A549 (cell line): ENCODE data around the gene NOS1. TPM values are rescaled to one million over a fixed set of nuclear protein-coding genes. Genes with fewer than 3 reads are reported as not detected.

Source experiments
- ATAC-seq, 2 experiments: fragments of 200-7000 bp in 1 of 2; fragments of >200 bp in 1 of 2; cut with Nextera tagmentation in 1 of 2; cut with Tn5 transposase in 1 of 2; 3 replicates each; pipeline versions ENCODE4 v1.8.0 to v1.9.1; 2018 to 2020; ENCODE audit warnings: mild to moderate bottlenecking in 1 of 2, moderate library complexity in 1 of 2
- CTCF ChIA-PET: fragments of 300-600 bp; sonication (Branson Sonifier 250); formaldehyde crosslinking; extraction: SDS; loops from one replicate; lab custom pipeline; 2021; ENCODE audit warnings: antibody characterized with exemption, inconsistent platforms; lab: Yijun Ruan, JAX
- POLR2A ChIA-PET: fragments of 350-600 bp; formaldehyde crosslinking; extraction: SDS; loops from one replicate; lab custom pipeline; 2021; ENCODE audit warnings: antibody characterized with exemption, inconsistent platforms; lab: Yijun Ruan, JAX
- DNase-seq, 2 experiments: peaks; one replicate each; pipeline versions ENCODE4 v3.0.0 to v3.0.0-alpha.2; 2011 to 2016; ENCODE audit warnings: low read depth in 1 of 2, low spot score in 1 of 2
- FAIRE-seq: peaks from 2 replicates; lab custom pipeline; 2011; peaks lifted over from hg19 to GRCh38; lab: Jason Lieb, UNC
- H3K27ac ChIP-seq, 2 experiments: fragments of >200 bp; sonication (Bioruptor Twin); formaldehyde crosslinking; 3 replicates each; pipeline ENCODE4 v1.5.1; 2016 to 2017
- H3K4me1 ChIP-seq: fragments of >200 bp; sonication (Bioruptor Twin); formaldehyde crosslinking; 3 replicates; pipeline ENCODE4 v1.6.1; 2016
- H3K4me2 ChIP-seq: fragments of >200 bp; sonication (Bioruptor Twin); formaldehyde crosslinking; 3 replicates; pipeline ENCODE4 v1.6.1; 2016
- H3K4me3 ChIP-seq: fragments of >200 bp; sonication (Bioruptor Twin); formaldehyde crosslinking; 3 replicates; pipeline ENCODE4 v1.5.1; 2016
- H3K9me3 ChIP-seq: fragments of >200 bp; sonication (Bioruptor Twin); formaldehyde crosslinking; 3 replicates; pipeline ENCODE4 v1.6.1; 2016
- CEBPB ChIP-seq, 2 experiments: fragments of >200 bp in 1 of 2; sonication (Bioruptor Twin) in 1 of 2; formaldehyde crosslinking in 1 of 2; IDR thresholded peaks; 2 replicates each; pipeline ENCODE4 v1.6.1; 2012 to 2016
- CHD2 ChIP-seq: fragments of 150-350 bp; IDR thresholded peaks from 2 replicates; pipeline ENCODE4 v1.6.1; 2014; ENCODE audit warnings: low read length; ENCODE audit not compliant: partially characterized antibody
- CHD4 ChIP-seq: fragments of 200-600 bp; sonication (generic); IDR thresholded peaks from 2 replicates; pipeline ENCODE4 v1.6.1; 2016; ENCODE audit warnings: antibody characterized with exemption, mild to moderate bottlenecking, borderline replicate concordance
- EHF ChIP-seq: fragments of 250-450 bp; sonication (Bioruptor Pico); IDR thresholded peaks from 2 replicates; pipeline ENCODE4 v1.5.0; 2020; ENCODE audit warnings: mild to moderate bottlenecking
- FOSL2 ChIP-seq, 2 experiments: fragments of 450-650 bp in 1 of 2; fragments of >200 bp in 1 of 2; sonication (Bioruptor Twin) in 1 of 2; formaldehyde crosslinking; IDR thresholded peaks; 2 replicates each; pipeline versions ENCODE4 v1.5.0 to v1.6.1; 2016 to 2020; ENCODE audit warnings: mild to moderate bottlenecking in 1 of 2, moderate library complexity in 1 of 2
- FOXS1 ChIP-seq: fragments of 250-450 bp; sonication (Bioruptor Pico); IDR thresholded peaks from 2 replicates; pipeline ENCODE4 v1.5.0; 2020; ENCODE audit warnings: mild to moderate bottlenecking, moderate library complexity
- GATA3 ChIP-seq: IDR thresholded peaks from 2 replicates; pipeline ENCODE4 v1.6.1; 2012; ENCODE audit warnings: borderline replicate concordance
- HDAC2 ChIP-seq: fragments of 200-600 bp; sonication (generic); IDR thresholded peaks from 2 replicates; pipeline ENCODE4 v1.6.1; 2016
- HEYL ChIP-seq: fragments of 250-450 bp; sonication (Bioruptor Pico); IDR thresholded peaks from 2 replicates; pipeline ENCODE4 v1.8.0; 2021; ENCODE audit warnings: mild to moderate bottlenecking, moderate library complexity
- HOXB5 ChIP-seq: fragments of 250-450 bp; sonication (Bioruptor Pico); IDR thresholded peaks from 2 replicates; pipeline ENCODE4 v1.5.0; 2020; ENCODE audit warnings: mild to moderate bottlenecking, moderate library complexity
- JUNB ChIP-seq: fragments of >200 bp; sonication (Bioruptor Twin); formaldehyde crosslinking; IDR thresholded peaks from 2 replicates; pipeline ENCODE4 v1.6.1; 2016
- KDM1A ChIP-seq: fragments of 200-600 bp; sonication (generic); IDR thresholded peaks from 2 replicates; pipeline ENCODE4 v1.6.1; 2016; ENCODE audit warnings: low read depth, mild to moderate bottlenecking
- KDM5A ChIP-seq: fragments of 200-600 bp; sonication (generic); IDR thresholded peaks from 2 replicates; pipeline ENCODE4 v1.6.1; 2016; ENCODE audit warnings: antibody characterized with exemption, mild to moderate bottlenecking
- MYC ChIP-seq: IDR thresholded peaks from 2 replicates; pipeline ENCODE4 v1.6.1; 2012; ENCODE audit warnings: mild to moderate bottlenecking, inconsistent platforms, low read length, improper control_type of control experiment, borderline replicate concordance
- NFE2L2 ChIP-seq: fragments of 150-350 bp; conservative IDR thresholded peaks from 2 replicates; pipeline ENCODE4 v1.6.1; 2014; ENCODE audit warnings: low read length
- RAD21 ChIP-seq, 2 experiments: fragments of >200 bp in 1 of 2; sonication (Bioruptor Twin) in 1 of 2; formaldehyde crosslinking in 1 of 2; IDR thresholded peaks in 1 of 2; conservative IDR thresholded peaks in 1 of 2; 2 replicates in 1 of 2; 3 replicates in 1 of 2; pipeline ENCODE4 v1.6.1; 2012 to 2018; ENCODE audit warnings: inconsistent platforms in 1 of 2
- RNF2 ChIP-seq: fragments of 200-600 bp; sonication (generic); IDR thresholded peaks from 2 replicates; pipeline ENCODE4 v1.6.1; 2016; ENCODE audit warnings: low read depth, mild to moderate bottlenecking, antibody characterized with exemption, moderate library complexity, borderline replicate concordance
- SMC3 ChIP-seq: fragments of >200 bp; sonication (Bioruptor Twin); formaldehyde crosslinking; IDR thresholded peaks from 3 replicates; pipeline ENCODE4 v1.6.1; 2018; ENCODE audit warnings: inconsistent platforms
- TFCP2L1 ChIP-seq: fragments of 250-450 bp; sonication (Bioruptor Pico); IDR thresholded peaks from 2 replicates; pipeline ENCODE4 v1.5.0; 2021; ENCODE audit warnings: mild to moderate bottlenecking
- TP53 ChIP-seq: fragments of 250-450 bp; sonication (Bioruptor Pico); IDR thresholded peaks from 2 replicates; pipeline ENCODE4 v1.5.0; 2021; ENCODE audit warnings: mild to moderate bottlenecking, moderate library complexity
- ZFP36 ChIP-seq: fragments of 450-650 bp; IDR thresholded peaks from 2 replicates; pipeline ENCODE4 v1.6.1; 2014; ENCODE audit warnings: borderline replicate concordance; ENCODE audit not compliant: partially characterized antibody
- ZSCAN20 ChIP-seq: fragments of 250-450 bp; sonication (Bioruptor Pico); IDR thresholded peaks from 2 replicates; pipeline ENCODE4 v1.8.0; 2022; ENCODE audit warnings: mild to moderate bottlenecking, moderate library complexity
- WGBS: methylation state at CpG from one replicate; pipeline ENCODE4 v1.1.6; 2017; ENCODE audit errors: missing lambda C conversion rate; 5-methylcytosine and 5-hydroxymethylcytosine counted together
- polyA plus RNA-seq, 4 experiments: library from polyadenylated mRNA; depleted of rRNA in 3 of 4; stranded (reverse); fragments of >200 nt; fragmentation: RNase III in 1 of 4; extraction: RNeasy Plus Mini Kit Qiagen cat#74134 plus additional on column Dnase treatment in 1 of 4; gene quantifications; 2 replicates in 3 of 4; 3 replicates in 1 of 4; pipeline ENCODE4 v1.2.3, GENCODE V29; 2011 to 2017
- TF ChIP-seq, protein P1 (sequence below): fragments of 250-450 bp; sonication (Bioruptor Pico); IDR thresholded peaks from 2 replicates; pipeline ENCODE4 v1.5.0; 2021; ENCODE audit warnings: mild to moderate bottlenecking, moderate library complexity, borderline replicate concordance
- TF ChIP-seq, protein P2 (sequence below): fragments of >200 bp; sonication (Bioruptor Twin); formaldehyde crosslinking; IDR thresholded peaks from 2 replicates; pipeline ENCODE4 v1.6.1; 2016
- TF ChIP-seq, protein P3 (sequence below): fragments of 250-450 bp; sonication (Bioruptor Pico); IDR thresholded peaks from 2 replicates; pipeline ENCODE4 v1.5.0; 2020; ENCODE audit warnings: low read depth, mild to moderate bottlenecking, moderate library complexity
- TF ChIP-seq, protein P4 (sequence below): fragments of >200 bp; sonication (Bioruptor Twin); formaldehyde crosslinking; IDR thresholded peaks from 3 replicates; pipeline ENCODE4 v1.6.1; 2016

Gene NOS1
- polyA plus RNA-seq, 2 of the 4 experiments (the other 2 are of a cell fraction), result 0.10 to 0.39 TPM

DNA sequence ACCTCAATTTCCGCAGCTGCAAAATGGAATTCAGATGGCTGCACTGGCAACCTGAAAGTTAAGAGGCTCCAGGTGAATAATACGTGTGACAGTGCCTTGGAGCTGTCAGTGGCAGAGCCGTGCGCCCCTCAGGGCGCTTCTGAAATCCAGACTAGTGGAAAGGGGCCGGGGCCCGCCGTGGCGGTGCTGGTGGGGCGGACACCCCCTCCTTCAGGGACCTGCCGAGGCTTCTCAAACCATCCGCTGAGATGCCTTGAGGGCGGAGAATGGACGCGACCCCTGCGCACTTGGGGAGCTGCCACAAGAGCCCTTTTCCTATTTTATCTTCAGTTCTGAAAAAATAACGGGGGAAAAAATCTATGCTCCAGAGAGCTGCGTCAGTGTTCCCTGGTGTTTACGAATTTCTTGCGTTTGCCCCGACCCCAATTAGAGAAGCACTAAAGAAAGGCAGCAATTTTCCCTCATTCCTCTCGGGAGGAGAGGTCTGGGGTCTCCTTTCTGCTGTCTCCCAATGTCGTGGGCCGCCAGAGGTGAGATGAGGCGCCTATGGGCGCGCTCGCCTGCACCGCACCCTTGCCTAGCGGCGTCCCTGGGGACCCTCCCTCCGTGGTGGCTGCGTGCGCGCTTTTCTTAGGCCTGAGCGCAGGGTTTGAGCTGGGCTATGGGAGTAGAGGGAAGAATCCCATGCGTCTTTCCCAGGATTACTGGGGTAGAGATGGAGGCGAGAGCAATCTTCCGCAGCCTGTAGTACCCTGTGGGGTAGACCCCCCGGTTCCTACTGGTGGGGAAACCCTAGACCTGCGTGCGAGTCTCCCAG lies 2.2 kb downstream of the NOS1 start:
- H3K4me3 ChIP-seq, result no peak overlapping the region
- DNase-seq (no peak), ATAC-seq (no peak)
- POLR2A ChIA-PET, result no interaction called here
- 74% methylated on average over 41 of the region's 42 CpGs for WGBS
- TF ChIP-seq KDM1A, result no peak
- TF ChIP-seq CHD4, result no peak
- TF ChIP-seq, all 56 proteins: peak for 0
- no peak for FAIRE-seq
- Histone ChIP-seq H3K4me2 (no peak overlapping the region), H3K27ac (no peak overlapping the region), H3K9me3 (no peaks in the 10 kb centered on the region), H3K4me1 (no peaks in the 10 kb centered on the region; the same call in 2 of the 3 replicates)
- CTCF ChIA-PET, result interaction anchor here (1.5 to 3.3 kb wide), 4 partner anchors 9 to 491 kb away, joined by 6 to 22 read pairs (median 10); no protein-coding TSS in a partner anchor

DNA sequence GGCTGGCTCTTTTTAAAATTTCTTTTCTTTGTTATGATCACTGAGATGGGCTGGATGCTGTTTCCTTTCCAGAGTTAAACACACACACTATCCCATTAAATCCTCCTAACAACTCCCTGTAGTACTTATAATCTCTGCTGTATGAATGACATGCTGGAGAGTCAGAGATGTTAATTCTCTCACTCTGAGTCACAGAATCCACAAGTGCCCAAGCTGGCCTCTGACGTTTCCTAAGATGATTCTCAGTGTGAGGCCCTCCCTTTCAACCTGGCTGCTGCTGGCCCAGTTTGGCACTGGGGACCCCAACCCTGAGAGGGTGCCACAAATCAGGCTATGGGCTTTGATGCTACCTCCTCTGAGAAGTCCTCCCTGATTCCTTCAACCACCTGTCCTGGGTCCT lies 5.4 kb downstream of the NOS1 start:
- Histone ChIP-seq H3K4me1 (no peaks in the 10 kb centered on the region; the same call in 2 of the 3 replicates), H3K9me3 (no peaks in the 10 kb centered on the region), H3K4me3 (no peak overlapping the region), H3K27ac (no peak overlapping the region), H3K4me2 (no peak overlapping the region)
- 10% methylated on average over 1 of the region's 1 CpG for WGBS
- TF ChIP-seq FOSL2 (IDR thresholded peaks at IDR 0.05) (no peak), FOSL2 (CRISPR knock-in tag; IDR thresholded peaks at IDR 0.05) (0 out of 2 replicates have a peak, but pooled peaks have one; percentile 19), SMC3 (no peak), ZFP36 (peak; percentile 32)
- FAIRE-seq, result no peak
- ATAC-seq, result peak; percentile 53 to 63; a peak in 3 of 6 replicates
- ChIA-PET CTCF (interaction anchor here (0.6 to 6.7 kb wide), 4 partner anchors 11 to 481 kb away, joined by 3 to 44 read pairs (median 10); no protein-coding TSS in a partner anchor), POLR2A (no interaction called here)
- peak in 1 of 2 experiments; percentile 39 for DNase-seq

DNA sequence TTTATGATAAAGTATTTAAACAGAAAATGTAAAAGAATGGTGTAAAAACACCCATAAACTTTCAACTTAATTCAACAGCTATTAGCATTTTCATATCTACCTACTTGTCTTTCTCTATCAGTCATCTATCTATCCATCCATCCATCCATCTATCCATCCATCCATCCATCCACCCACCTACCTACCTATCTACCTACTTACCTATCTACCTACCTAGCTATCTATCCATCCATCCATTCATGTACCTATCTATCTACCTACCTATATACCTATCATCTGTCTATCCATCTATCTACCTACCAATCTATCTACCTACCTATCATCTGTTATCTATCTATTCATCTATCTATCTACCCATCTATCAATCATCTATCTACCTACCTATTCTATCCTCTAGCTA lies 8.5 kb downstream of the NOS1 start:
- no peak for ATAC-seq
- no peak for FAIRE-seq
- Histone ChIP-seq H3K4me3 (no peak overlapping the region), H3K27ac (no peak overlapping the region), H3K4me2 (no peak overlapping the region), H3K9me3 (no peaks in the 10 kb centered on the region), H3K4me1 (peaks cover under 1% of the 10 kb centered on the region; the same call in 2 of the 3 replicates)
- no peak for DNase-seq
- ChIA-PET POLR2A (no interaction called here), CTCF (interaction anchor here (1.4 to 6.7 kb wide), 4 partner anchors 10 to 485 kb away, joined by 4 to 44 read pairs (median 10); no protein-coding TSS in a partner anchor)
- TF ChIP-seq ZSCAN20 (CRISPR knock-in tag), result no peak
- no peak for TF ChIP-seq TFCP2L1 (CRISPR knock-in tag)
- TF ChIP-seq RAD21 (conservative IDR thresholded peaks at IDR 0.05 in 1 of 2, IDR thresholded peaks at IDR 0.05 in 1 of 2), result no peak
- no peak for TF ChIP-seq EHF
- no peak for TF ChIP-seq CHD4
- TF ChIP-seq CHD2, result no peak
- TF ChIP-seq GATA3, result no peak
- TF ChIP-seq NFE2L2, result no peak
- TF ChIP-seq TP53 (CRISPR knock-in tag), result no peak
- TF ChIP-seq, protein P1, sequence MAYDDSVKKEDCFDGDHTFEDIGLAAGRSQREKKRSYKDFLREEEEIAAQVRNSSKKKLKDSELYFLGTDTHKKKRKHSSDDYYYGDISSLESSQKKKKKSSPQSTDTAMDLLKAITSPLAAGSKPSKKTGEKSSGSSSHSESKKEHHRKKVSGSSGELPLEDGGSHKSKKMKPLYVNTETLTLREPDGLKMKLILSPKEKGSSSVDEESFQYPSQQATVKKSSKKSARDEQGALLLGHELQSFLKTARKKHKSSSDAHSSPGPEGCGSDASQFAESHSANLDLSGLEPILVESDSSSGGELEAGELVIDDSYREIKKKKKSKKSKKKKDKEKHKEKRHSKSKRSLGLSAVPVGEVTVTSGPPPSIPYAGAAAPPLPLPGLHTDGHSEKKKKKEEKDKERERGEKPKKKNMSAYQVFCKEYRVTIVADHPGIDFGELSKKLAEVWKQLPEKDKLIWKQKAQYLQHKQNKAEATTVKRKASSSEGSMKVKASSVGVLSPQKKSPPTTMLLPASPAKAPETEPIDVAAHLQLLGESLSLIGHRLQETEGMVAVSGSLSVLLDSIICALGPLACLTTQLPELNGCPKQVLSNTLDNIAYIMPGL, result no peak
- no peak for TF ChIP-seq KDM5A
- TF ChIP-seq FOXS1, result no peak
- no peak for TF ChIP-seq JUNB

DNA sequence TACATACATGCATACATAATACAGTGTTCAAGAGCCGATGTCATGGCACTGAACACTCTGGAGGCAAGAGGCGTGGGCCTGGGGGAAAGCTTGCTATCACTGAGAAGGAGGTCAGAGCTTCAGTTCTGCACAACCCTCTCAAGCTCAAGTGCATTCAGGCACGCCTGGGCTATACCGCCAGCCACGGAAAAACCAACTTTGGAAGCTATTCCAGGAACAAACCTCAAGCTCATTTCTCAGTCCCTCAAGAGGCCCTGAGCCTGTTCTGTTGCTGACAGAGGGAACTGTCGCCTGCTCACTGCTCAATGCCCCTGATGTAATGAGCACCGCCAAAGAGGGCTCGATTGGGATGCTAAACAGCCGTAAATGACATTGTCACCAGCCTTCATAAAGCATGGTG lies 9.2 kb downstream of the NOS1 start:
- no peaks in the 10 kb centered on the region for H3K9me3 ChIP-seq
- peaks cover 7% of the 10 kb centered on the region for H3K4me1 ChIP-seq
- CTCF ChIA-PET, result interaction anchor here (1.1 to 6.7 kb wide), 5 partner anchors 11 to 235 kb away, joined by 3 to 44 read pairs (median 4); no protein-coding TSS in a partner anchor
- H3K27ac ChIP-seq, result no peak overlapping the region
- DNase-seq (no peak), ATAC-seq (no peak), FAIRE-seq (no peak)
- POLR2A ChIA-PET, result no interaction called here
- H3K4me2 ChIP-seq, result no peak overlapping the region
- no peak overlapping the region for H3K4me3 ChIP-seq
- WGBS, result 66% methylated on average over 9 of the region's 9 CpGs
- TF ChIP-seq CEBPB (IDR thresholded peaks at IDR 0.05) (no peak), FOSL2 (IDR thresholded peaks at IDR 0.05) (no peak), FOSL2 (CRISPR knock-in tag; IDR thresholded peaks at IDR 0.05) (no peak), HEYL (no peak), KDM1A (no peak), RNF2 (no peak), FOXS1 (no peak), HOXB5 (CRISPR knock-in tag) (no peak), MYC (no peak), TFCP2L1 (CRISPR knock-in tag) (no peak), TP53 (CRISPR knock-in tag) (no peak), HDAC2 (no peak)
- TF ChIP-seq, protein P2, sequence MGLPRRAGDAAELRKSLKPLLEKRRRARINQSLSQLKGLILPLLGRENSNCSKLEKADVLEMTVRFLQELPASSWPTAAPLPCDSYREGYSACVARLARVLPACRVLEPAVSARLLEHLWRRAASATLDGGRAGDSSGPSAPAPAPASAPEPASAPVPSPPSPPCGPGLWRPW, result no peak
- TF ChIP-seq, protein P3, sequence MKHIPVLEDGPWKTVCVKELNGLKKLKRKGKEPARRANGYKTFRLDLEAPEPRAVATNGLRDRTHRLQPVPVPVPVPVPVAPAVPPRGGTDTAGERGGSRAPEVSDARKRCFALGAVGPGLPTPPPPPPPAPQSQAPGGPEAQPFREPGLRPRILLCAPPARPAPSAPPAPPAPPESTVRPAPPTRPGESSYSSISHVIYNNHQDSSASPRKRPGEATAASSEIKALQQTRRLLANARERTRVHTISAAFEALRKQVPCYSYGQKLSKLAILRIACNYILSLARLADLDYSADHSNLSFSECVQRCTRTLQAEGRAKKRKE (CRISPR knock-in tag), result no peak
- TF ChIP-seq, protein P4, sequence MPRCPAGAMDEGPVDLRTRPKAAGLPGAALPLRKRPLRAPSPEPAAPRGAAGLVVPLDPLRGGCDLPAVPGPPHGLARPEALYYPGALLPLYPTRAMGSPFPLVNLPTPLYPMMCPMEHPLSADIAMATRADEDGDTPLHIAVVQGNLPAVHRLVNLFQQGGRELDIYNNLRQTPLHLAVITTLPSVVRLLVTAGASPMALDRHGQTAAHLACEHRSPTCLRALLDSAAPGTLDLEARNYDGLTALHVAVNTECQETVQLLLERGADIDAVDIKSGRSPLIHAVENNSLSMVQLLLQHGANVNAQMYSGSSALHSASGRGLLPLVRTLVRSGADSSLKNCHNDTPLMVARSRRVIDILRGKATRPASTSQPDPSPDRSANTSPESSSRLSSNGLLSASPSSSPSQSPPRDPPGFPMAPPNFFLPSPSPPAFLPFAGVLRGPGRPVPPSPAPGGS, result no peak
